GM12892 (cell line): ENCODE results near the gene MYRFL.

Experiments
- POLR2A ChIP-seq: IDR thresholded peaks from 2 replicates; pipeline ENCODE4 v1.6.1; 2011; ENCODE audit warnings: low read depth, low read length, control low read depth
- POLR2AphosphoS5 ChIP-seq: IDR thresholded peaks from 2 replicates; pipeline ENCODE4 v1.6.1; 2011; ENCODE audit warnings: low read depth, low read length, control low read depth

DNA sequence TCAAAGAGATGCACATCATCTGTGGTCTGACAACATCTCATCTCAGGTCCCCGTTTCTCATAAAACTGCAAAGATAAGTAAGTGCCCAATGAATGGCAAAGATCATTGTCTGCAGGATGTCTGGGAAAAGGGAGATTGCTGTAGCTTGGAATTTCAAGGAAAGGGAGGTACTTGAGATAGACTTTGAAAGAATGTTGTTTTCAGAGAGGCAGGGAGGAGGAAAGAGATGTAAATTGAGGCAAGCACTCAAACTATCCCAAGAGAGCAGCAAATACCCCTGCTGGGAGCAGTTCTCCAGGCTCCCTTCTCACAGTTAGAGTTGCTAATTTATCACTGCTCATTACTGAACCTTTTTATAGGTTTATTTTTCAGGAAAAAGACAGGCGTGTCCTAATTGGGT is 107.1 kb downstream of the MYRFL start:
- no peak for TF ChIP-seq POLR2A
- TF ChIP-seq POLR2AphosphoS5 = no peak
